ENCODE measurements around the gene PIGQ. TPM values are rescaled to one million over a fixed set of nuclear protein-coding genes. Genes with fewer than 3 reads are reported as not detected.

The PIGQ gene
- polyA plus RNA-seq, 2 of the 4 experiments (the other 2 are of a cell fraction): 13.2 to 31.2 TPM

- ATAC-seq (no peak), FAIRE-seq (no peak), DNase-seq (ENCODE audit: low read depth in 1 of 2, low spot score in 1 of 2) (no peak)
- H3K4me3 ChIP-seq: no peak overlapping the region
- no peak overlapping the region for H3K4me2 ChIP-seq
- TF ChIP-seq RFX5 (IDR thresholded peaks at IDR 0.05): no peak
- no peak for TF ChIP-seq RARB (CRISPR knock-in tag; IDR thresholded peaks at IDR 0.05)
- TF ChIP-seq SREBF2 (IDR thresholded peaks at IDR 0.05): no peak
- no peak for TF ChIP-seq BHLHE40 (IDR thresholded peaks at IDR 0.05; ENCODE audit: low read depth, low read length)
- TF ChIP-seq CEBPB (IDR thresholded peaks at IDR 0.05): no peak
- TF ChIP-seq MAX (IDR thresholded peaks at IDR 0.05): no peak
- no peak for TF ChIP-seq HDAC2 (IDR thresholded peaks at IDR 0.05)
- no peak for TF ChIP-seq USF2 (IDR thresholded peaks at IDR 0.05)
- no peak for TF ChIP-seq FOXS1 (CRISPR knock-in tag; IDR thresholded peaks at IDR 0.05)
- TF ChIP-seq CBX2 (IDR thresholded peaks at IDR 0.05; ENCODE audit: borderline replicate concordance, low read depth): no peak
- no peak for TF ChIP-seq HOXB13 (CRISPR knock-in tag; IDR thresholded peaks at IDR 0.05; ENCODE audit: low read depth)
- TF ChIP-seq MAFK (IDR thresholded peaks at IDR 0.05; ENCODE audit: partially characterized antibody): no peak
- no peak for TF ChIP-seq SMC3 (IDR thresholded peaks at IDR 0.05)
- no peak for TF ChIP-seq JUN (IDR thresholded peaks at IDR 0.05)
- no peak for TF ChIP-seq RAD21 (conservative IDR thresholded peaks at IDR 0.05 in 1 of 2, IDR thresholded peaks at IDR 0.05 in 1 of 2)
- no peak for TF ChIP-seq HMGXB4 (CRISPR knock-in tag; IDR thresholded peaks at IDR 0.05; ENCODE audit: borderline replicate concordance)
- TF ChIP-seq KDM5A (IDR thresholded peaks at IDR 0.05): no peak
- TF ChIP-seq FOSL2 (IDR thresholded peaks at IDR 0.05): no peak
- no peak for TF ChIP-seq FOSL2 (CRISPR knock-in tag; IDR thresholded peaks at IDR 0.05)
- no peak for TF ChIP-seq ZC3H11A (IDR thresholded peaks at IDR 0.05)
- TF ChIP-seq EHF (CRISPR knock-in tag; IDR thresholded peaks at IDR 0.05): no peak
- ChIA-PET POLR2A (no interaction called here), CTCF (no interaction called here)
- no peaks in the 10 kb centered on the region for H3K9me3 ChIP-seq
- no peak overlapping the region for H3K27ac ChIP-seq
- WGBS (ENCODE audit: missing lambda C conversion rate): 97% methylated on average over 39 of the region's 46 CpGs
- H3K4me1 ChIP-seq: peaks cover 4% of the 10 kb centered on the region; the same call in 1 of the 3 replicates
These were observed 25.3 kb upstream of the PIGQ start for GRCh38 chr16:544517-544916.

GRCh38 chr16:546909-547770, 22.6 kb upstream of the PIGQ start:
- 67% methylated on average over 32 of the region's 60 CpGs for WGBS (ENCODE audit: missing lambda C conversion rate)
- Histone ChIP-seq H3K4me1 (0 out of 3 replicates have a peak, but pooled peaks cover 2% of the 10 kb centered on the region), H3K4me2 (no peak overlapping the region), H3K27ac (peak overlapping the region in 1 of 2 experiments; percentile 50; a peak in 1 of 6 replicates), H3K4me3 (no peak overlapping the region), H3K9me3 (no peaks in the 10 kb centered on the region)
- CTCF ChIA-PET: interaction anchor here (0.7 to 2.7 kb wide), 15 partner anchors 8 to 240 kb away, joined by 3 to 24 read pairs (median 5); partner anchors contain the start of genes NHLRC4 and PRR35
- TF ChIP-seq CTCF (IDR thresholded peaks at IDR 0.05) (peak; percentile 54), CBX8 (IDR thresholded peaks at IDR 0.05) (no peak), SMC3 (IDR thresholded peaks at IDR 0.05) (peak; percentile 25; the same call in 1 of the 3 replicates), NFE2L2 (conservative IDR thresholded peaks at IDR 0.05; ENCODE audit: low read length) (no peak), RAD21 (conservative IDR thresholded peaks at IDR 0.05 in 1 of 2, IDR thresholded peaks at IDR 0.05 in 1 of 2) (peak; percentile 36 to 57; a peak in 4 of 5 replicates)
- ATAC-seq (peak; percentile 67 to 91), DNase-seq (ENCODE audit: low read depth in 1 of 2, low spot score in 1 of 2) (peak in 1 of 2 experiments; percentile 71), FAIRE-seq (no peak)
- POLR2A ChIA-PET: no interaction called here
